Keratinocyte (primary cell): ENCODE data around the gene PSD2. TPM values are rescaled to one million over a fixed set of nuclear protein-coding genes. Genes with fewer than 3 reads are reported as not detected.

Experiments
- DNase-seq: peaks from one replicate; pipeline ENCODE4 v3.0.0-alpha.2; 2011; ENCODE audit warnings: low read depth, missing footprints, low spot score
- FAIRE-seq: peaks from 2 replicates; lab custom pipeline; 2011; peaks lifted over from hg19 to GRCh38; lab: Jason Lieb, UNC
- H2AFZ ChIP-seq: 2 replicates; pipeline ENCODE4 v1.6.0; 2012; ENCODE audit warnings: low read length, control low read depth, inconsistent platforms; ENCODE audit not compliant: control insufficient read depth
- H3K27ac ChIP-seq: 2 replicates; pipeline ENCODE4 v1.5.1; 2011; ENCODE audit warnings: low read length; ENCODE audit not compliant: control insufficient read depth, insufficient read depth
- H3K27me3 ChIP-seq: 3 replicates; pipeline ENCODE4 v1.6.0; 2011; ENCODE audit warnings: low read length; ENCODE audit not compliant: control insufficient read depth, insufficient read depth; ENCODE audit errors: extremely low read depth
- H3K36me3 ChIP-seq, 2 experiments: 2 replicates in 1 of 2; 3 replicates in 1 of 2; pipeline ENCODE4 v1.5.1; 2011; ENCODE audit warnings: low read length in 2 of 2, mild to moderate bottlenecking in 1 of 2; ENCODE audit not compliant: control insufficient read depth in 2 of 2, insufficient read depth in 2 of 2; ENCODE audit errors: extremely low read depth in 1 of 2
- H3K4me1 ChIP-seq: 3 replicates; pipeline ENCODE4 v1.5.1; 2011; ENCODE audit warnings: low read length; ENCODE audit not compliant: control insufficient read depth, insufficient read depth; ENCODE audit errors: extremely low read depth
- H3K4me2 ChIP-seq: 3 replicates; pipeline ENCODE4 v1.6.0; 2011; ENCODE audit warnings: low read depth, low read length; ENCODE audit not compliant: control insufficient read depth, insufficient read depth; ENCODE audit errors: extremely low read depth
- H3K4me3 ChIP-seq, 3 experiments: fragments of 200-600 bp in 1 of 3; sonication (generic) in 1 of 3; 2 replicates in 2 of 3; 3 replicates in 1 of 3; pipeline ENCODE4 v1.5.1; 2011 to 2016; ENCODE audit warnings: low read length in 3 of 3, mild to moderate bottlenecking in 3 of 3, control low read depth in 2 of 3, inconsistent platforms in 1 of 3, low read depth in 1 of 3, mixed read lengths in 1 of 3, mixed run types in 1 of 3, moderate library complexity in 1 of 3; ENCODE audit not compliant: control insufficient read depth in 2 of 3, insufficient read depth in 2 of 3; ENCODE audit errors: extremely low read depth in 1 of 3
- H3K79me2 ChIP-seq: 2 replicates; pipeline ENCODE4 v1.6.0; 2012; ENCODE audit warnings: low read length; ENCODE audit not compliant: control insufficient read depth, insufficient read depth
- H3K9ac ChIP-seq: 3 replicates; pipeline ENCODE4 v1.6.0; 2011; ENCODE audit warnings: low read length; ENCODE audit not compliant: control insufficient read depth, insufficient read depth; ENCODE audit errors: extremely low read depth
- H3K9me1 ChIP-seq: 3 replicates; pipeline ENCODE4 v1.6.0; 2011; ENCODE audit warnings: low read length; ENCODE audit not compliant: control insufficient read depth, insufficient read depth; ENCODE audit errors: extremely low read depth
- H3K9me3 ChIP-seq: 2 replicates; pipeline ENCODE4 v1.5.1; 2012; ENCODE audit warnings: low read depth, low read length; ENCODE audit not compliant: control insufficient read depth
- H4K20me1 ChIP-seq: 3 replicates; pipeline ENCODE4 v1.6.0; 2011; ENCODE audit warnings: low read length; ENCODE audit not compliant: control insufficient read depth, insufficient read depth; ENCODE audit errors: extremely low read depth
- CTCF ChIP-seq, 3 experiments: IDR thresholded peaks in 1 of 3; conservative IDR thresholded peaks in 1 of 3; optimal IDR thresholded peaks in 1 of 3; 2 replicates in 2 of 3; 3 replicates in 1 of 3; pipeline versions ENCODE3 to v1.5.1; 2011; ENCODE audit warnings: low read length in 3 of 3, mild to moderate bottlenecking in 3 of 3, moderate library complexity in 2 of 3, control low read depth in 1 of 3, inconsistent platforms in 1 of 3; ENCODE audit not compliant: insufficient read depth in 2 of 3; ENCODE audit errors: extremely low read depth in 1 of 3
- EZH2 ChIP-seq: IDR thresholded peaks from one replicate; pipeline ENCODE4 v1.6.1; 2012; ENCODE audit warnings: inconsistent platforms, mild to moderate bottlenecking, low read length, moderate library complexity
- dilution Hi-C: fragments of 300-500 bp; cut with MboI; formaldehyde crosslinking; loops from one replicate; pipeline ENCODE4 v1.7.0; 2020; ENCODE audit warnings: low sequenced_read_pairs; ENCODE audit not compliant: extremely low pct_ligation_motif_present
- polyA plus RNA-seq, 5 experiments: library from polyadenylated mRNA; depleted of rRNA in 3 of 5; stranded (reverse) in 3 of 5; stranded (forward) in 1 of 5; unstranded in 1 of 5; fragments of >200 nt; gene quantifications; 1 replicate in 1 of 5; 2 replicates in 3 of 5; 3 replicates in 1 of 5; pipeline versions ENCODE4 v1.2.1 to v1.2.3, GENCODE V29; 2011 to 2012; ENCODE audit warnings: missing spikeins in 2 of 5, low read depth in 1 of 5, low replicate concordance in 1 of 5

PSD2 gene
- polyA plus RNA-seq, 1 donor (not counting 4 experiments of a cell fraction or from before 2014, with no cell fraction given): not detected

DNA sequence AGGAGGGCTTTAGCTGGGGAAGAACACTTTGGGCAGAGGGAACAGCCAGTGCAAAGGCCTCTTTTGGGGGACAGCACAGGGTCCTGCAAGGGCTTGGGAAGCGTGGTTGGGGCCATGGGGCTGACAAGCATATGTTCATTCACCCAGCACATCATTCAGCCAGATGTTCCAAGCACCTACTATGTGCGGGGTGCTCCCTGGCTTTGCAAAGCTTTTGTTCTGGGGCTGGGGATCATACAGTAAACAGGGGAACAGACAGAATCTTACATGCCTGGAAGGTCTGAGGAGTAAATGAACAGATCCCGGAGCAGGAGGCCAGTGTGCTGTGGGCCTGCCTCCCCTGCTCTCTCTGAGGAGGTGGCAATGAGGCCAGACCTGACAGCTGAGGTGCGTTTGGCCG is 16.7 kb downstream of the PSD2 start:
- Histone ChIP-seq H3K4me1 (no peaks in the 10 kb centered on the region), H3K27me3 (peaks cover 3% of the 10 kb centered on the region), H3K36me3 (no peaks in the 10 kb centered on the region), H3K9me1 (no peaks in the 10 kb centered on the region), H3K9me3 (no peaks in the 10 kb centered on the region), H3K27ac (no peak overlapping the region), H3K9ac (no peak overlapping the region), H3K4me3 (no peak overlapping the region), H3K79me2 (no peaks in the 10 kb centered on the region), H2AFZ (no peak overlapping the region), H4K20me1 (no peaks in the 10 kb centered on the region), H3K4me2 (no peak overlapping the region)
- DNase-seq (no peak), FAIRE-seq (no peak)
- TF ChIP-seq EZH2 (no peak), CTCF (optimal IDR thresholded peaks at IDR 0.05 in 1 of 3, IDR thresholded peaks at IDR 0.05 in 1 of 3, conservative IDR thresholded peaks at IDR 0.05 in 1 of 3; ENCODE audit: extremely low read depth in 1 of 3, insufficient read depth in 2 of 3, low read length in 3 of 3) (no peak)
- dilution Hi-C loops: no loop called here

DNA sequence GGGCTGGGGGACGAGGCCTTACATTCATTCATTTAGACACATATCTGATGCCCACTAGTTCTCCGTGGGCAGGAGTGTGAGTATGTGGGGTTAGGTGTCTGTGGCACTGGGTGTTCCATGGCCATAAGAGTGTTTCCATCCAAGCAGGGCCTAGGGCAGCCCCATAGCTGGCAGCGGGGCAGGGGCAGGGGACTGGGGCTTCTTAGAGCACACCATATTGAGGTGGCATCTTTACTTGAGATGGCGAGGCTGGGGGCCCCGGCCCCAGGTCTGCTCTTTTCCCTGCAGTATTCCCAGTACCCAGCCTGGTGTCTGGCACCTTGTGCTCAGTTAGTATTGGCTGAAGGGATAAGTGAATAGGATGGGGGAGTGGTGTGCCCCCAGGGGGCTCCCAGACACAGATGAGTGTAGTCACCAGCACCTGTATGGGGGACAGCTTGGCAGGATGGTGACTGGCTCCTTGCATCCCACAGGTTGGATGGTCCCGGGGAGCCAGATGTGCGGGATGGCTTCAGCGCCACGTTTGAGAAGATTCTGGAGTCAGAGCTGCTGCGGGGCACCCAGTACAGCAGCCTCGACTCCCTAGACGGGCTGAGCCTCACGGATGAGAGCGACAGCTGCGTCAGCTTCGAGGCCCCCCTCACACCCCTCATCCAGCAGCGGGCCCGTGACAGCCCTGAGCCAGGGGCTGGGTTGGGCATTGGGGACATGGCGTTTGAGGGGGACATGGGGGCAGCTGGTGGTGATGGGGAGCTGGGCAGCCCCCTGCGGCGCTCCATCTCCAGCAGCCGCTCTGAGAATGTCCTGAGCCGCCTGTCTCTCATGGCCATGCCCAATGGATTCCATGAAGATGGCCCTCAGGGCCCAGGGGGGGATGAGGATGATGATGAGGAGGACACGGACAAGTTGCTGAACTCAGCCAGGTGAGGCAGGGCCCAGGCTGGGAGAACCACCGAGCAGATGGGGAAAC is 17.5 kb downstream of the PSD2 start:
- H2AFZ ChIP-seq: no peak overlapping the region
- DNase-seq (no peak), FAIRE-seq (no peak)
- no peaks in the 10 kb centered on the region for H3K36me3 ChIP-seq
- H3K4me3 ChIP-seq: no peak overlapping the region
- H3K79me2 ChIP-seq: no peaks in the 10 kb centered on the region
- no peak for TF ChIP-seq CTCF (optimal IDR thresholded peaks at IDR 0.05 in 1 of 3, IDR thresholded peaks at IDR 0.05 in 1 of 3, conservative IDR thresholded peaks at IDR 0.05 in 1 of 3; ENCODE audit: extremely low read depth in 1 of 3, insufficient read depth in 2 of 3, low read length in 3 of 3)
- TF ChIP-seq EZH2: no peak
- no peak overlapping the region for H3K27ac ChIP-seq
- H3K27me3 ChIP-seq: peaks cover 3% of the 10 kb centered on the region
- dilution Hi-C loops: no loop called here
- no peak overlapping the region for H3K4me2 ChIP-seq
- H3K9me1 ChIP-seq: no peaks in the 10 kb centered on the region
- H4K20me1 ChIP-seq: no peaks in the 10 kb centered on the region
- no peak overlapping the region for H3K9ac ChIP-seq
- no peaks in the 10 kb centered on the region for H3K4me1 ChIP-seq
- H3K9me3 ChIP-seq: no peaks in the 10 kb centered on the region
